HK-2 (cell line): ENCODE data around the gene ZSCAN25.
"Not testable (repeated sequence)": the region's sequence is repeated elsewhere in the genome, so short reads cannot be mapped to it uniquely, and the experiment has no call there.

Experiments
- DNase-seq: peaks from one replicate; pipeline ENCODE4 v3.0.0-alpha.2; 2018; ENCODE audit not compliant: unreplicated experiment

ZSCAN25 gene

GRCh38 chr7:99645590-99645989, 28.8 kb downstream of the ZSCAN25 start:
- no peak for DNase-seq

- DNase-seq = no peak
These were observed 32.1 kb downstream of the ZSCAN25 start for GRCh38 chr7:99648843-99649242.

- no peak for DNase-seq
These were observed 34.5 kb downstream of the ZSCAN25 start for GRCh38 chr7:99651290-99651689.

- DNase-seq = no peak
These were observed 35.9 kb downstream of the ZSCAN25 start for GRCh38 chr7:99652671-99653070.

GRCh38 chr7:99653269-99653668, 36.5 kb downstream of the ZSCAN25 start:
- DNase-seq = not testable (repeated sequence)

GRCh38 chr7:99653754-99654153, 37.0 kb downstream of the ZSCAN25 start:
- no peak for DNase-seq

GRCh38 chr7:99654626-99655025, 37.9 kb downstream of the ZSCAN25 start:
- not testable (repeated sequence) for DNase-seq

- not testable (repeated sequence) for DNase-seq
These were observed 41.1 kb downstream of the ZSCAN25 start for GRCh38 chr7:99657879-99658278.

- DNase-seq = no peak
These were observed 48.7 kb downstream of the ZSCAN25 start for GRCh38 chr7:99665312-99666012.

GRCh38 chr7:99666013-99666395, 49.3 kb downstream of the ZSCAN25 start:
- DNase-seq = no peak

- no peak for DNase-seq
These were observed 50.4 kb downstream of the ZSCAN25 start for GRCh38 chr7:99667179-99667578.

GRCh38 chr7:99668541-99668940, 51.8 kb downstream of the ZSCAN25 start:
- DNase-seq = no peak

- DNase-seq = no peak
These were observed 53.0 kb downstream of the ZSCAN25 start for GRCh38 chr7:99669782-99670181.

- no peak for DNase-seq
These were observed 55.8 kb downstream of the ZSCAN25 start for GRCh38 chr7:99672573-99672972.

GRCh38 chr7:99674995-99675742, 58.4 kb downstream of the ZSCAN25 start:
- no peak for DNase-seq

GRCh38 chr7:99677013-99677647, 60.4 kb downstream of the ZSCAN25 start:
- DNase-seq = no peak

- DNase-seq = no peak
These were observed 60.9 kb downstream of the ZSCAN25 start for GRCh38 chr7:99677648-99678045.

- peak; percentile 58 for DNase-seq
These were observed 62.3 kb downstream of the ZSCAN25 start for GRCh38 chr7:99679032-99679399.

GRCh38 chr7:99679400-99680191, 62.9 kb downstream of the ZSCAN25 start, which contains the start of gene CYP3A5:
Gene CYP3A5 (minus strand): TSS chr7:99679996. CDS start chr7:99679896, 100 bp downstream.
- no peak for DNase-seq
